HG03064 (cell line): ENCODE measurements around the gene SLC4A8.

Source experiments
- ATAC-seq: cut with Tn5 transposase; IDR thresholded peaks from one replicate; pipeline ENCODE4 v1.9.1; 2021; ENCODE audit warnings: low read depth; ENCODE audit not compliant: unreplicated experiment

The SLC4A8 gene

GRCh38 chr12:51520576-51521325 lies 96.1 kb downstream of the SLC4A8 start:
- no peak for ATAC-seq

GRCh38 chr12:51521554-51522276 lies 97.1 kb downstream of the SLC4A8 start:
- no peak for ATAC-seq

- ATAC-seq: no peak
These were observed 98.1 kb downstream of the SLC4A8 start for GRCh38 chr12:51522696-51523095.

GRCh38 chr12:51524386-51524901 lies 99.8 kb downstream of the SLC4A8 start:
- no peak for ATAC-seq

GRCh38 chr12:51525518-51525917 lies 100.9 kb downstream of the SLC4A8 start:
- no peak for ATAC-seq

GRCh38 chr12:51527966-51528365 lies 103.3 kb downstream of the SLC4A8 start:
- no peak for ATAC-seq

GRCh38 chr12:51528852-51529650 lies 104.4 kb downstream of the SLC4A8 start:
- no peak for ATAC-seq

- ATAC-seq: no peak
These were observed 105.0 kb downstream of the SLC4A8 start for GRCh38 chr12:51529651-51529970.

GRCh38 chr12:51530208-51530607 lies 105.6 kb downstream of the SLC4A8 start:
- no peak for ATAC-seq

GRCh38 chr12:51531284-51531977 lies 106.8 kb downstream of the SLC4A8 start:
- no peak for ATAC-seq

- ATAC-seq: no peak
These were observed 107.4 kb downstream of the SLC4A8 start for GRCh38 chr12:51531978-51532497.

GRCh38 chr12:51533799-51534198 lies 109.2 kb downstream of the SLC4A8 start:
- ATAC-seq: no peak

- ATAC-seq: no peak
These were observed 109.8 kb downstream of the SLC4A8 start for GRCh38 chr12:51534216-51535074.

GRCh38 chr12:51536159-51536558 lies 111.5 kb downstream of the SLC4A8 start:
- ATAC-seq: no peak

- ATAC-seq: no peak
These were observed 113.5 kb downstream of the SLC4A8 start for GRCh38 chr12:51538149-51538548.

GRCh38 chr12:51538599-51538998 lies 114.0 kb downstream of the SLC4A8 start:
- ATAC-seq: no peak

- ATAC-seq: no peak
These were observed 116.4 kb downstream of the SLC4A8 start for GRCh38 chr12:51540996-51541395.

GRCh38 chr12:51546097-51546496 lies 121.5 kb downstream of the SLC4A8 start:
- ATAC-seq: no peak

- ATAC-seq: no peak
These were observed 123.0 kb downstream of the SLC4A8 start for GRCh38 chr12:51547606-51548005.
